CD1c-positive myeloid dendritic cell (primary cell): ENCODE data around the gene PRKG2.
"Not testable (repeated sequence)": the region's sequence is repeated elsewhere in the genome, so short reads cannot be mapped to it uniquely, and the experiment has no call there.

Source experiments
- DNase-seq: peaks from one replicate; pipeline ENCODE4 v3.0.0-alpha.2; 2016; ENCODE audit errors: extremely low spot score

PRKG2 gene

GRCh38 chr4:81214881-81215868, at the start of gene PRKG2:
Gene PRKG2 (minus strand): TSS chr4:81215222. CDS start chr4:81205047, 10,175 bp downstream.
- DNase-seq: no peak

- DNase-seq: no peak
Measured at GRCh38 chr4:81260443-81261101, 45.5 kb upstream of the PRKG2 start.

- DNase-seq: no peak
Measured at GRCh38 chr4:81258841-81259550, 44.0 kb upstream of the PRKG2 start.

- no peak for DNase-seq
Measured at GRCh38 chr4:81257816-81258215, 42.8 kb upstream of the PRKG2 start.

GRCh38 chr4:81257021-81257420, 42.0 kb upstream of the PRKG2 start:
- DNase-seq: no peak

GRCh38 chr4:81256059-81256970, 41.3 kb upstream of the PRKG2 start:
- no peak for DNase-seq

- DNase-seq: no peak
Measured at GRCh38 chr4:81255524-81255923, 40.5 kb upstream of the PRKG2 start.

- no peak for DNase-seq
Measured at GRCh38 chr4:81250430-81250829, 35.4 kb upstream of the PRKG2 start.

- no peak for DNase-seq
Measured at GRCh38 chr4:81245218-81246009, 30.4 kb upstream of the PRKG2 start.

GRCh38 chr4:81237791-81238190, 22.8 kb upstream of the PRKG2 start:
- DNase-seq: no peak

GRCh38 chr4:81235982-81236749, 21.1 kb upstream of the PRKG2 start:
- no peak for DNase-seq

- no peak for DNase-seq
Measured at GRCh38 chr4:81227968-81228367, 12.9 kb upstream of the PRKG2 start.

- no peak for DNase-seq
Measured at GRCh38 chr4:81227138-81227537, 12.1 kb upstream of the PRKG2 start.

- DNase-seq: no peak
Measured at GRCh38 chr4:81225252-81225651, 10.2 kb upstream of the PRKG2 start.

- not testable (repeated sequence) for DNase-seq
Measured at GRCh38 chr4:81222082-81222472, 7.1 kb upstream of the PRKG2 start.

- DNase-seq: no peak
Measured at GRCh38 chr4:81221303-81222081, 6.5 kb upstream of the PRKG2 start.

GRCh38 chr4:81220271-81220670, 5.2 kb upstream of the PRKG2 start:
- DNase-seq: no peak

- no peak for DNase-seq
Measured at GRCh38 chr4:81218206-81218605, 3.2 kb upstream of the PRKG2 start.

GRCh38 chr4:81217779-81218178, 2.8 kb upstream of the PRKG2 start:
- no peak for DNase-seq
